Right lobe of liver (tissue), 6 donors: ENCODE results near the gene SLC22A1. TPM values are rescaled to one million over a fixed set of nuclear protein-coding genes. Genes with fewer than 3 reads are reported as not detected.

Experiments used
- ATAC-seq, 4 donors: fragments of 200-7000 bp; cut with Tn5 transposase; one replicate each; pipeline ENCODE4 v1.9.1; 2020; ENCODE audit warnings: mild to moderate bottlenecking in 4 of 4, moderate library complexity in 4 of 4
- DNase-seq, 3 donors: peaks; one replicate each; pipeline ENCODE4 v3.0.0-alpha.2; 2020
- H3K27ac ChIP-seq, 3 donors: fragments of 200-600 bp; one replicate each; pipeline ENCODE4 v1.8.0; 2022
- H3K27me3 ChIP-seq, 2 donors: fragments of 200-600 bp; one replicate each; pipeline ENCODE4 v1.8.0; 2022
- H3K36me3 ChIP-seq, 4 donors: fragments of 200-600 bp; sonication (generic) in 1 of 4; one replicate each; pipeline versions ENCODE4 v1.5.1 to v1.8.0; 2017 to 2022; ENCODE audit warnings: control low read depth in 1 of 4
- H3K4me1 ChIP-seq, 4 donors: fragments of 200-600 bp; sonication (generic) in 1 of 4; one replicate each; pipeline versions ENCODE4 v1.5.1 to v1.8.0; 2017 to 2022; ENCODE audit warnings: control low read depth in 1 of 4
- H3K4me3 ChIP-seq, 3 donors: fragments of 200-600 bp; one replicate each; pipeline ENCODE4 v1.8.0; 2022
- H3K9me3 ChIP-seq, 4 donors: fragments of 200-600 bp; sonication (generic) in 1 of 4; one replicate each; pipeline versions ENCODE4 v1.5.1 to v1.8.0; 2017 to 2022; ENCODE audit warnings: control low read depth in 1 of 4
- CTCF ChIP-seq, 4 donors: fragments of 200-600 bp in 3 of 4; fragments of 450-650 bp in 1 of 4; IDR thresholded peaks; one replicate each; pipeline versions ENCODE4 v1.5.1 to v1.8.0; 2016 to 2022; ENCODE audit warnings: antibody characterized with exemption in 4 of 4, mild to moderate bottlenecking in 2 of 4
- POLR2A ChIP-seq: fragments of 450-650 bp; IDR thresholded peaks from one replicate; pipeline ENCODE4 v1.6.1; 2017; ENCODE audit warnings: antibody characterized with exemption, mild to moderate bottlenecking
- WGBS: methylation state at CpG from one replicate; pipeline ENCODE4 v1.1.6; 2018; ENCODE audit warnings: low coverage, low lambda C conversion rate; ENCODE audit not compliant: insufficient coverage; ENCODE audit errors: missing lambda C conversion rate; 5-methylcytosine and 5-hydroxymethylcytosine counted together
- intact Hi-C, 2 donors: fragments of 100-400 bp; cut with DNase I; formaldehyde crosslinking; loops; one replicate each; pipeline versions ENCODE4 v1.11.2 to v1.14.1; 2022
- total RNA-seq, 6 experiments: library from RNA; depleted of rRNA in 2 of 6; stranded (reverse); fragments of >200 nt in 2 of 6; fragmentation: NEBNext Ultra II Directional in 3 of 6; extraction: Animal tissue kit (Norgen Biotek cat#: 25700) in 3 of 6; gene quantifications; one replicate each; pipeline versions ENCODE4 v1.1.0 to v1.2.4, GENCODE V29; 2016 to 2023
- donor health status: DM: no; HTN: yes; CAD: no.
- donor health status: DM: no; HTN: no; CAD: no.
- donor health status: DM: no; HTN: no; CAD: no.
- donor health status: DM: no; HTN: yes; CAD: no.
- donor health status: DM: no; HTN: yes; CAD: no.

The SLC22A1 gene
- total RNA-seq, 6 experiments from 2014 or later: 190 to 1,656 (median 769) TPM

- peak in 1 of 3 donors; percentile 35 for DNase-seq
- peaks cover 0 to 44% (median 14%) of the 10 kb centered on the region in 4 donors for H3K4me1 ChIP-seq
- no peak for ATAC-seq
- intact Hi-C loops: no loop called here
- H3K36me3 ChIP-seq: peaks cover 8 to 64% (median 26%) of the 10 kb centered on the region in 4 donors
- no peaks in the 10 kb centered on the region for H3K27me3 ChIP-seq
- H3K9me3 ChIP-seq: no peaks in the 10 kb centered on the region
- H3K4me3 ChIP-seq: no peak overlapping the region
- H3K27ac ChIP-seq: peak overlapping the region in 2 of 3 donors; percentile 37 to 85
- TF ChIP-seq CTCF (IDR thresholded peaks at IDR 0.05) (no peak), POLR2A (no peak)
- 72% methylated on average over 6 of the region's 15 CpGs for WGBS
Observed at GRCh38 chr6:160085713-160086505, 35.7 kb upstream of the SLC22A1 start.

DNA sequence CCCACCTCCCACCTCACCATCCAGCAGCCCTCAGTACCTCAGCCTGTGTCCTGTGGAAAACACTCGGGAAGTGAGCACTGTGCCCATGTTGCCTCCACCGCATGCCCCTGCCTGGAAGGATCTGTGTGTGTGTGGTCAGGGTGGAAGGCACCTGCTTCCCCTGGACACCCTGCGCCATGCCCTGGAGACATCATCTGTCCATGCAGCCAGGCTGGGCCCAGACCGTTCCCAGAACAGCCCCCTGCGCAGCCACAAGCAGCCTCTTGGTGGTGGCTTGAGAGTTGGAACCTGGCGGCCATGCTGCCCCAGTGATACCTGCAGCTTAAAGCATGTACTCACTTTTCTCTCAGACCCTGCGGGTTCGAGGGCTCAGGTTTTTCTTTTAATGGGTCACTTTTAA lies 34.9 kb upstream of the SLC22A1 start:
- Histone ChIP-seq H3K4me1 (peaks cover 0 to 44% (median 16%) of the 10 kb centered on the region in 4 donors), H3K27ac (peak overlapping the region in 1 of 3 donors; percentile 85), H3K9me3 (no peaks in the 10 kb centered on the region), H3K36me3 (peaks cover 8 to 69% (median 23%) of the 10 kb centered on the region in 4 donors), H3K27me3 (no peaks in the 10 kb centered on the region), H3K4me3 (no peak overlapping the region)
- intact Hi-C loops: no loop called here
- TF ChIP-seq POLR2A: no peak
- WGBS: 100% methylated on average over 4 of the region's 8 CpGs
- no peak for ATAC-seq
- no peak for DNase-seq

DNA sequence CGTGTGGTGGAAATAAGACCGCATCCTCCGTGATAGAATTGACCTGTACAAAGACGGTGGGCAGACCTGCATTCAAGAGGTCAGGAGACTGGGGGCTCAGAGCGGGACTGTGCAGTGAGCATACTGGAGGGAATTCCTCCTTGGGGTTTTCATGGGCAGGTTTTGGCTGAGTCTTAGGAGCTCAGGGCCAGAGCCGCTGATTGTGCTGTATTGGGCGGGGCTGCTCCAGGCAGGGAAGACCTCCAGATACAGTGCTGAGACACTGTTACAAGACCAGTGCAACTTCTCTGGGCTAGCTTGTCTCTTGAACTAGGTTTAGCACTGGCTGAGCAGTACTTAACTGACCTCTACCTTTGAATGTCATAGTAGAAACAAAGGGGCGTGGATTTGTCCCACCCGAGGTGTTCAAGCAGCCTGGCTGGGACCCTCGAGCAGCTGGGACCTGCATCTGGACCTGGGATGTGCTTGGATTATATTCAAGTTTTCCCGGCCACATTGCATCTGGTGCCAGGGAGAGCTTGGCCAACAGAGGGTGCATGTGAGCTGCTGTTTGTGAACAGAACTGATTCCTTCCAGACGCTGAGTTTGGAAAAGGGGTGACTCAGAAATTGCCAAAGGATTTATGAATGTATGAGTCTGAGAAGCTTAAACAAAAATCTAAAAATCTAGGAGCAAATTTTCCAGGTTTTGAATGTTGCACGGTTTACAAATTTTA lies 33.4 kb upstream of the SLC22A1 start:
- ATAC-seq: peak; percentile 44 to 67 (median 58)
- DNase-seq: peak in 2 of 3 donors; percentile 66 to 75
- H3K4me3 ChIP-seq: no peak overlapping the region
- H3K27me3 ChIP-seq: no peaks in the 10 kb centered on the region
- TF ChIP-seq CTCF (IDR thresholded peaks at IDR 0.05) (peak; percentile 65 to 81 (median 72)), POLR2A (no peak)
- peaks cover 14 to 65% (median 19%) of the 10 kb centered on the region in 4 donors for H3K36me3 ChIP-seq
- H3K4me1 ChIP-seq: peaks cover 0 to 48% (median 22%) of the 10 kb centered on the region in 4 donors
- intact Hi-C loops: no loop called here
- no peaks in the 10 kb centered on the region for H3K9me3 ChIP-seq
- 33% methylated on average over 10 of the region's 13 CpGs for WGBS
- H3K27ac ChIP-seq: peak overlapping the region in 1 of 3 donors; percentile 36

- Histone ChIP-seq H3K27me3 (no peaks in the 10 kb centered on the region), H3K4me1 (peaks cover 0 to 54% (median 23%) of the 10 kb centered on the region in 4 donors), H3K27ac (peak overlapping the region in 1 of 3 donors; percentile 52), H3K9me3 (no peaks in the 10 kb centered on the region), H3K4me3 (no peak overlapping the region), H3K36me3 (peaks cover 15 to 57% (median 18%) of the 10 kb centered on the region in 4 donors)
- intact Hi-C loops: no loop called here
- TF ChIP-seq CTCF (IDR thresholded peaks at IDR 0.05) (no peak), POLR2A (no peak)
- ATAC-seq (no peak), DNase-seq (no peak)
- 85% methylated on average over 15 of the region's 21 CpGs for WGBS
Observed at GRCh38 chr6:160088784-160089533, 32.7 kb upstream of the SLC22A1 start.
